ENCODE data around the gene GSTT4. TPM values are rescaled to one million over a fixed set of nuclear protein-coding genes. Genes with fewer than 3 reads are reported as not detected.

The GSTT4 gene
- total and polyA plus RNA-seq, 2 of the 13 experiments (the other 11 are each of a cell fraction or from before 2014, with no cell fraction given) = 0.59 to 0.62 TPM

GRCh38 chr22:24025475-24025874, 20.2 kb upstream of the GSTT4 start (continued):
- TF ChIP-seq ZBTB44 (CRISPR knock-in tag; IDR thresholded peaks at IDR 0.05) (no peak), ZNF839 (CRISPR knock-in tag; IDR thresholded peaks at IDR 0.05; ENCODE audit: borderline replicate concordance) (no peak), ZNF768 (CRISPR knock-in tag; IDR thresholded peaks at IDR 0.05) (no peak), ZNF850 (CRISPR knock-in tag; conservative IDR thresholded peaks at IDR 0.05) (no peak), NFKB2 (CRISPR knock-in tag; IDR thresholded peaks at IDR 0.05; ENCODE audit: borderline replicate concordance) (no peak), ZFP91 (CRISPR knock-in tag; IDR thresholded peaks at IDR 0.05; ENCODE audit: borderline replicate concordance) (no peak), RFX3 (CRISPR knock-in tag; IDR thresholded peaks at IDR 0.05) (no peak)

GRCh38 chr22:24024354-24024753, 19.1 kb upstream of the GSTT4 start:
- Histone ChIP-seq H3K4me3 (replicated peaks in 1 of 3; ENCODE audit: insufficient read depth in 1 of 3, low read depth in 2 of 3, low read length in 3 of 3) (no peak overlapping the region), H3K9ac (ENCODE audit: insufficient read depth, low read depth, low read length) (no peak overlapping the region), H3K27me3 (ENCODE audit: control insufficient read depth in 1 of 2, insufficient read depth in 2 of 2, low read length in 2 of 2) (no peaks in the 10 kb centered on the region), H3K9me3 (ENCODE audit: low read length) (no peaks in the 10 kb centered on the region), H2AFZ (ENCODE audit: low read length) (no peak overlapping the region), H4K20me1 (ENCODE audit: insufficient read depth, low read length) (no peaks in the 10 kb centered on the region), H3K79me2 (ENCODE audit: insufficient read depth, low read length) (peaks cover 96% of the 10 kb centered on the region), H3K36me3 (replicated peaks in 1 of 2; ENCODE audit: control insufficient read depth in 1 of 2, insufficient read depth in 2 of 2, low read length in 2 of 2) (no peaks in the 10 kb centered on the region; a peak in 1 of 5 replicates), H3K4me2 (ENCODE audit: low read depth, low read length) (peak overlapping the region; percentile 70; the same call in 1 of the 2 replicates), H3K4me1 (ENCODE audit: insufficient read depth, low read length) (peaks cover 42% of the 10 kb centered on the region), H3K27ac (ENCODE audit: extremely low read length, insufficient read depth, low read length) (peak overlapping the region; percentile 55)
- in situ Hi-C loops (cut with HindIII; ENCODE audit: extremely low pct_ligation_motif_present, low pct_unique_long_range_greater_than_20kb) (no loop called here), intact Hi-C loops (cut with micrococcal nuclease; ENCODE audit: unreplicated experiment) (no loop called here)
- DNase-seq (ENCODE audit: low spot score) = no peak
- FAIRE-seq = no peak
- ATAC-seq = no peak
- no TSS peak for BruUV-seq (replicated peaks)
- WGBS (ENCODE audit: low lambda C conversion rate) = 93% methylated on average over 3 of the region's 3 CpGs
- CTCF ChIA-PET (ENCODE audit: low intra/inter-chr PET ratio, low total read pairs) = no interaction called here
- POLR2A ChIA-PET = no interaction called here
- TF ChIP-seq ZNF512 (CRISPR knock-in tag; IDR thresholded peaks at IDR 0.05) (no peak), ZNF282 (IDR thresholded peaks at IDR 0.05; ENCODE audit: partially characterized antibody) (no peak), SRY (CRISPR knock-in tag; IDR thresholded peaks at IDR 0.05) (no peak), ZSCAN21 (CRISPR knock-in tag; IDR thresholded peaks at IDR 0.05; ENCODE audit: borderline replicate concordance) (no peak), ZNF792 (CRISPR knock-in tag; IDR thresholded peaks at IDR 0.05) (no peak), ZNF609 (CRISPR knock-in tag; IDR thresholded peaks at IDR 0.05; ENCODE audit: borderline replicate concordance) (no peak), MYNN (CRISPR knock-in tag; IDR thresholded peaks at IDR 0.05; ENCODE audit: low read depth) (no peak)

All from HepG2 (cell line).